ENCODE results near the gene FFAR3.

- TF ChIP-seq POLR2A (IDR thresholded peaks at IDR 0.05) = no peak
- no peak for TF ChIP-seq CTCF (IDR thresholded peaks at IDR 0.05)
Observed at GRCh38 chr19:35347930-35348298, 10.3 kb upstream of the FFAR3 start.
